HG03469 (cell line): ENCODE data around the gene USP33.
"Not testable (repeated sequence)": the region's sequence is repeated elsewhere in the genome, so short reads cannot be mapped to it uniquely, and the experiment has no call there.

ENCODE experiments used
- ATAC-seq: cut with Tn5 transposase; IDR thresholded peaks from one replicate; pipeline ENCODE4 v1.9.1; 2021; ENCODE audit warnings: mild to moderate bottlenecking, moderate library complexity, moderate number of reproducible peaks; ENCODE audit not compliant: unreplicated experiment

The USP33 gene

GRCh38 chr1:77759071-77760028 lies at the start of gene USP33:
TSS of gene USP33 (minus strand) at chr1:77759852. CDS start at chr1:77741697, 18,155 bp downstream.
- peak; percentile 95 for ATAC-seq

- no peak for ATAC-seq
Measured at GRCh38 chr1:77803371-77803770, 43.7 kb upstream of the USP33 start.

GRCh38 chr1:77802026-77802425 lies 42.4 kb upstream of the USP33 start:
- ATAC-seq, result no peak

GRCh38 chr1:77797991-77798390 lies 38.3 kb upstream of the USP33 start:
- ATAC-seq, result no peak

GRCh38 chr1:77796695-77797405 lies 37.2 kb upstream of the USP33 start:
- no peak for ATAC-seq

- no peak for ATAC-seq
Measured at GRCh38 chr1:77794550-77794949, 34.9 kb upstream of the USP33 start.

- not testable (repeated sequence) for ATAC-seq
Measured at GRCh38 chr1:77786093-77786741, 26.6 kb upstream of the USP33 start.

GRCh38 chr1:77783141-77783540 lies 23.5 kb upstream of the USP33 start:
- ATAC-seq, result no peak

GRCh38 chr1:77781683-77782082 lies 22.0 kb upstream of the USP33 start:
- no peak for ATAC-seq

- peak; percentile 91 for ATAC-seq
Measured at GRCh38 chr1:77779529-77780281, 20.1 kb upstream of the USP33 start, which contains the start of gene MIGA1. TSS of gene MIGA1 (plus strand) at chr1:77779649. CDS start at chr1:77783253, 3,604 bp downstream.

GRCh38 chr1:77776007-77776700 lies 16.5 kb upstream of the USP33 start:
- ATAC-seq, result no peak

GRCh38 chr1:77768006-77768405 lies 8.4 kb upstream of the USP33 start:
- no peak for ATAC-seq

- ATAC-seq, result no peak
Measured at GRCh38 chr1:77762072-77762476, 2.4 kb upstream of the USP33 start.

GRCh38 chr1:77757603-77758002 lies 2.0 kb downstream of the USP33 start:
- ATAC-seq, result no peak

GRCh38 chr1:77757066-77757584 lies 2.5 kb downstream of the USP33 start:
- ATAC-seq, result no peak

- ATAC-seq, result no peak
Measured at GRCh38 chr1:77756052-77756754, 3.4 kb downstream of the USP33 start.

GRCh38 chr1:77749489-77749888 lies 10.2 kb downstream of the USP33 start:
- not testable (repeated sequence) for ATAC-seq

GRCh38 chr1:77744576-77744975 lies 15.1 kb downstream of the USP33 start:
- no peak for ATAC-seq

- no peak for ATAC-seq
Measured at GRCh38 chr1:77742011-77742555, 17.6 kb downstream of the USP33 start.
